ACHN (cell line): ENCODE data around the gene EXOC2.
"Not testable (repeated sequence)": the region's sequence is repeated elsewhere in the genome, so short reads cannot be mapped to it uniquely, and the experiment has no call there.

ENCODE experiments used
- DNase-seq: peaks from one replicate; pipeline ENCODE4 v3.0.0-alpha.2; 2015
- in situ Hi-C: cut with HindIII; loops from 2 replicates; pipeline ENCODE4 v1.10.0; 2017; ENCODE audit warnings: low sequenced_read_pairs, low pct_ligation_motif_present, low pct_unique_long_range_greater_than_20kb

Gene EXOC2

GRCh38 chr6:568085-568484 is 124.9 kb downstream of the EXOC2 start:
- no peak for DNase-seq
- in situ Hi-C loops = no loop called here

GRCh38 chr6:563863-564262 is 129.1 kb downstream of the EXOC2 start:
- no peak for DNase-seq
- in situ Hi-C loops = no loop called here

GRCh38 chr6:562052-562676 is 130.8 kb downstream of the EXOC2 start:
- no peak for DNase-seq
- in situ Hi-C loops = no loop called here

- in situ Hi-C loops = not testable (repeated sequence)
Measured at GRCh38 chr6:561335-561734, 131.6 kb downstream of the EXOC2 start.

GRCh38 chr6:558959-559358 is 134.0 kb downstream of the EXOC2 start:
- DNase-seq = no peak
- in situ Hi-C loops = no loop called here

More at GRCh38 chr6:561335-561734, 131.6 kb downstream of the EXOC2 start:
- not testable (repeated sequence) for DNase-seq

- DNase-seq = peak; percentile 13
- in situ Hi-C loops = no loop called here
Measured at GRCh38 chr6:558089-558488, 134.8 kb downstream of the EXOC2 start.

- no peak for DNase-seq
Measured at GRCh38 chr6:551829-552350, 141.0 kb downstream of the EXOC2 start.

GRCh38 chr6:551405-551804 is 141.5 kb downstream of the EXOC2 start:
- in situ Hi-C loops = no loop called here
- DNase-seq = no peak

More at GRCh38 chr6:551829-552350, 141.0 kb downstream of the EXOC2 start:
- in situ Hi-C loops = no loop called here

- in situ Hi-C loops = no loop called here
- DNase-seq = no peak
Measured at GRCh38 chr6:549906-550305, 143.0 kb downstream of the EXOC2 start.

GRCh38 chr6:548517-548916 is 144.4 kb downstream of the EXOC2 start:
- in situ Hi-C loops = no loop called here

GRCh38 chr6:548091-548490 is 144.8 kb downstream of the EXOC2 start:
- in situ Hi-C loops = no loop called here
- no peak for DNase-seq

More at GRCh38 chr6:548517-548916, 144.4 kb downstream of the EXOC2 start:
- no peak for DNase-seq

- no peak for DNase-seq
- in situ Hi-C loops = no loop called here
Measured at GRCh38 chr6:540490-540889, 152.4 kb downstream of the EXOC2 start.

GRCh38 chr6:537114-537513 is 155.8 kb downstream of the EXOC2 start:
- DNase-seq = no peak
- in situ Hi-C loops = no loop called here

- in situ Hi-C loops = no loop called here
- no peak for DNase-seq
Measured at GRCh38 chr6:530425-530824, 162.5 kb downstream of the EXOC2 start.

GRCh38 chr6:528989-529388 is 163.9 kb downstream of the EXOC2 start:
- in situ Hi-C loops = no loop called here
- no peak for DNase-seq

- in situ Hi-C loops = no loop called here
- no peak for DNase-seq
Measured at GRCh38 chr6:527989-528673, 164.8 kb downstream of the EXOC2 start.

- in situ Hi-C loops = no loop called here
Measured at GRCh38 chr6:524803-525202, 168.1 kb downstream of the EXOC2 start.

GRCh38 chr6:520820-521219 is 172.1 kb downstream of the EXOC2 start:
- no peak for DNase-seq
- in situ Hi-C loops = no loop called here

More at GRCh38 chr6:524803-525202, 168.1 kb downstream of the EXOC2 start:
- DNase-seq = peak; percentile 2

GRCh38 chr6:518218-518617 is 174.7 kb downstream of the EXOC2 start:
- in situ Hi-C loops = no loop called here
- DNase-seq = no peak

GRCh38 chr6:516213-516612 is 176.7 kb downstream of the EXOC2 start:
- in situ Hi-C loops = no loop called here

More at GRCh38 chr6:516213-516612, 176.7 kb downstream of the EXOC2 start:
- no peak for DNase-seq
